Common myeloid progenitor, CD34-positive (primary cell): ENCODE results near the gene TMEM35B. TPM values are rescaled to one million over a fixed set of nuclear protein-coding genes. Genes with fewer than 3 reads are reported as not detected.

ENCODE experiments used
- CTCF ChIA-PET: fragments of 350-600 bp; sonication (Branson Sonifier 250); formaldehyde crosslinking; loops from one replicate; lab custom pipeline; 2021; ENCODE audit warnings: antibody characterized with exemption; lab: Charles Lee
- POLR2A ChIA-PET: fragments of 350-600 bp; sonication (Branson Sonifier 250); formaldehyde crosslinking; loops from one replicate; lab custom pipeline; 2021; ENCODE audit warnings: antibody characterized with exemption; lab: Charles Lee
- DNase-seq, 3 donors: peaks; one replicate each; pipeline versions ENCODE4 v3.0.0 to v3.0.0-alpha.2; 2013
- H3K27ac ChIP-seq, 2 experiments: 1 replicate in 1 of 2; 2 replicates in 1 of 2; pipeline ENCODE4 v1.7.0; 2013; ENCODE audit warnings: inconsistent platforms in 2 of 2, low read length in 2 of 2, mild to moderate bottlenecking in 2 of 2, low read depth in 1 of 2, moderate library complexity in 1 of 2; ENCODE audit not compliant: severe bottlenecking in 2 of 2, insufficient read depth in 1 of 2, poor library complexity in 1 of 2
- H3K27me3 ChIP-seq, 5 experiments: replicated peaks in 2 of 5; 1 replicate in 3 of 5; 2 replicates in 2 of 5; pipeline versions ENCODE4 v1.6.1 to v1.7.0; 2013; ENCODE audit warnings: low read length in 4 of 5, mild to moderate bottlenecking in 2 of 5, moderate library complexity in 2 of 5, inconsistent platforms in 1 of 5; ENCODE audit not compliant: insufficient read depth in 5 of 5, control insufficient read depth in 4 of 5
- H3K36me3 ChIP-seq, 4 experiments: 1 replicate in 2 of 4; 2 replicates in 2 of 4; pipeline versions ENCODE4 v1.6.1 to v1.7.0; 2013; ENCODE audit warnings: low read length in 3 of 4, control low read depth in 1 of 4, mild to moderate bottlenecking in 1 of 4; ENCODE audit not compliant: control insufficient read depth in 4 of 4, insufficient read depth in 4 of 4
- H3K4me1 ChIP-seq, 4 experiments: 1 replicate in 3 of 4; 2 replicates in 1 of 4; pipeline versions ENCODE4 v1.6.1 to v1.7.1; 2013; ENCODE audit warnings: low read length in 3 of 4, mild to moderate bottlenecking in 3 of 4, control low read depth in 1 of 4, inconsistent platforms in 1 of 4, moderate library complexity in 1 of 4; ENCODE audit not compliant: control insufficient read depth in 4 of 4, insufficient read depth in 4 of 4; ENCODE audit errors: control extremely low read depth in 1 of 4
- H3K4me3 ChIP-seq, 7 experiments: 1 replicate in 4 of 7; 2 replicates in 3 of 7; pipeline versions ENCODE4 v1.5.1 to v1.7.0; 2013; ENCODE audit warnings: mild to moderate bottlenecking in 7 of 7, low read length in 6 of 7, moderate library complexity in 6 of 7, inconsistent platforms in 2 of 7, low read depth in 2 of 7, control low read depth in 1 of 7; ENCODE audit not compliant: insufficient read depth in 4 of 7, control insufficient read depth in 1 of 7; ENCODE audit errors: extremely low read depth in 1 of 7
- H3K9me3 ChIP-seq, 5 experiments: 1 replicate in 4 of 5; 2 replicates in 1 of 5; pipeline versions ENCODE4 v1.6.1 to v1.7.1; 2013; ENCODE audit warnings: low read length in 4 of 5, mild to moderate bottlenecking in 2 of 5, inconsistent platforms in 1 of 5, low read depth in 1 of 5, moderate library complexity in 1 of 5; ENCODE audit not compliant: control insufficient read depth in 4 of 5, insufficient read depth in 2 of 5; ENCODE audit errors: control extremely low read depth in 1 of 5
- WGBS: methylation state at CpG from one replicate; pipeline ENCODE4 v1.1.5; 2013; ENCODE audit not compliant: insufficient coverage; 5-methylcytosine and 5-hydroxymethylcytosine counted together
- polyA plus RNA-seq: library from polyadenylated mRNA; unstranded; fragments of 120-200 nt; gene quantifications from one replicate; pipeline ENCODE4 v1.2.1, GENCODE V29; 2013

TMEM35B gene
- 36.7 TPM for polyA plus RNA-seq

GRCh38 chr1:34984793-34985608 lies at the start of gene TMEM35B:
Gene TMEM35B, minus strand, starts transcription at chr1:34985347. Its CDS starts 42 bp downstream, at chr1:34985305.
- Histone ChIP-seq H3K27me3 (no peaks in the 10 kb centered on the region), H3K36me3 (peaks cover 2 to 34% (median 12%) of the 10 kb centered on the region in 4 experiments), H3K4me1 (peaks cover 5 to 18% (median 15%) of the 10 kb centered on the region in 4 experiments), H3K27ac (peak within 1 kb of the TSS; percentile 64 to 87), H3K9me3 (no peaks in the 10 kb centered on the region), H3K4me3 (peak within 1 kb of the TSS; percentile 73 to 97 (median 88))
- WGBS = 0% methylated on average over 39 of the region's 58 CpGs
- ChIA-PET POLR2A (interaction anchor here (0.6 to 0.7 kb wide), 2 partner anchors 15 to 46 kb away, joined by 3 read pairs; no protein-coding TSS in a partner anchor), CTCF (interaction anchor here (0.7 to 2.1 kb wide), 5 partner anchors 9 to 135 kb away, joined by 3 to 7 read pairs (median 3); no protein-coding TSS in a partner anchor)
- peak; percentile 62 to 86 (median 77) for DNase-seq

- H3K27me3 ChIP-seq = no peaks in the 10 kb centered on the region
- no CpG with 5 or more reads among the region's 1 CpG for WGBS
- peaks cover 1 to 8% (median 4%) of the 10 kb centered on the region in 5 experiments for H3K9me3 ChIP-seq
- H3K27ac ChIP-seq = no peak overlapping the region
- H3K4me1 ChIP-seq = peaks cover 10 to 21% (median 14%) of the 10 kb centered on the region in 4 experiments
- H3K36me3 ChIP-seq = no peaks in the 10 kb centered on the region
- DNase-seq = no peak
- POLR2A ChIA-PET = no interaction called here
- H3K4me3 ChIP-seq = no peak overlapping the region
- CTCF ChIA-PET = no interaction called here
These were observed 48.2 kb upstream of the TMEM35B start for GRCh38 chr1:35033346-35033745.

- ChIA-PET CTCF (interaction anchor here (1.0 to 1.5 kb wide), 2 partner anchors 29 to 158 kb away, joined by 3 to 4 read pairs; no protein-coding TSS in a partner anchor), POLR2A (interaction anchor here (1.6 kb wide), 1 partner anchor 47 kb away, joined by 5 read pairs; the partner anchor contains the start of gene ZMYM1)
- peak overlapping the region in 3 of 7 experiments; percentile 85 to 99 (median 98) for H3K4me3 ChIP-seq
- no peaks in the 10 kb centered on the region for H3K27me3 ChIP-seq
- H3K4me1 ChIP-seq = peaks cover 13 to 24% (median 14%) of the 10 kb centered on the region in 4 experiments
- peaks cover 1 to 5% (median 4%) of the 10 kb centered on the region in 4 experiments for H3K36me3 ChIP-seq
- no peak for DNase-seq
- peaks cover 1 to 8% (median 4%) of the 10 kb centered on the region in 5 experiments for H3K9me3 ChIP-seq
- WGBS = no CpG with 5 or more reads among the region's 1 CpG
- H3K27ac ChIP-seq = no peak overlapping the region
These were observed 47.2 kb upstream of the TMEM35B start for GRCh38 chr1:35032384-35032739.

- peaks cover 13 to 26% (median 14%) of the 10 kb centered on the region in 4 experiments for H3K4me1 ChIP-seq
- H3K36me3 ChIP-seq = peaks cover 2 to 16% (median 8%) of the 10 kb centered on the region in 4 experiments
- peak overlapping the region; percentile 75 to 99 (median 95) for H3K4me3 ChIP-seq
- H3K27ac ChIP-seq = peak overlapping the region; percentile 90 to 95
- H3K9me3 ChIP-seq = peaks cover 1 to 8% (median 4%) of the 10 kb centered on the region in 5 experiments
- POLR2A ChIA-PET = interaction anchor here (0.7 to 1.6 kb wide), 5 partner anchors 10 to 589 kb away, joined by 3 to 6 read pairs (median 3); partner anchors contain the start of genes TMEM35B and ZMYM1
- WGBS = 0% methylated on average over 12 of the region's 17 CpGs
- H3K27me3 ChIP-seq = no peaks in the 10 kb centered on the region
- peak; percentile 54 to 83 (median 74) for DNase-seq
- CTCF ChIA-PET = interaction anchor here (0.8 to 3.0 kb wide), 8 partner anchors 10 to 159 kb away, joined by 3 to 13 read pairs (median 4); no protein-coding TSS in a partner anchor
These were observed 45.8 kb upstream of the TMEM35B start for GRCh38 chr1:35030756-35031446.

GRCh38 chr1:35030338-35030737 lies 45.2 kb upstream of the TMEM35B start:
- POLR2A ChIA-PET = interaction anchor here (0.7 to 1.1 kb wide), 3 partner anchors 10 to 301 kb away, joined by 3 to 6 read pairs (median 3); partner anchors contain the start of gene TMEM35B
- Histone ChIP-seq H3K4me3 (peak overlapping the region in 6 of 7 experiments; percentile 85 to 99 (median 96)), H3K9me3 (peaks cover 1 to 8% (median 4%) of the 10 kb centered on the region in 5 experiments), H3K36me3 (peaks cover 2 to 16% (median 8%) of the 10 kb centered on the region in 4 experiments), H3K4me1 (peaks cover 13 to 26% (median 14%) of the 10 kb centered on the region in 4 experiments), H3K27me3 (no peaks in the 10 kb centered on the region), H3K27ac (peak overlapping the region; percentile 90 to 95)
- CTCF ChIA-PET = interaction anchor here (0.8 to 3.0 kb wide), 5 partner anchors 10 to 82 kb away, joined by 3 to 13 read pairs (median 4); no protein-coding TSS in a partner anchor
- 38% methylated on average over 2 of the region's 5 CpGs for WGBS
- peak in 1 of 3 donors; percentile 22 for DNase-seq

- CTCF ChIA-PET = interaction anchor here (0.5 to 3.0 kb wide), 5 partner anchors 11 to 174 kb away, joined by 3 to 13 read pairs (median 4); no protein-coding TSS in a partner anchor
- peaks cover 1 to 8% (median 4%) of the 10 kb centered on the region in 5 experiments for H3K9me3 ChIP-seq
- H3K4me3 ChIP-seq = peak overlapping the region in 6 of 7 experiments; percentile 85 to 99 (median 96)
- DNase-seq = no peak
- peaks cover 13 to 26% (median 14%) of the 10 kb centered on the region in 4 experiments for H3K4me1 ChIP-seq
- H3K27ac ChIP-seq = peak overlapping the region; percentile 90 to 95
- no peaks in the 10 kb centered on the region for H3K27me3 ChIP-seq
- POLR2A ChIA-PET = interaction anchor here (0.9 kb wide), 1 partner anchor 163 kb away, joined by 3 read pairs; the partner anchor contains the start of gene SFPQ
- peaks cover 4 to 16% (median 8%) of the 10 kb centered on the region in 4 experiments for H3K36me3 ChIP-seq
These were observed 44.6 kb upstream of the TMEM35B start for GRCh38 chr1:35029761-35030160.
